ENCODE data around the gene CAMK2D. TPM values are rescaled to one million over a fixed set of nuclear protein-coding genes. Genes with fewer than 3 reads are reported as not detected.

Gene CAMK2D
- total RNA-seq, 6 donors from 2014 or later = 41.0 to 75.8 (median 51.9) TPM

- Histone ChIP-seq H3K4me3 (no peak overlapping the region), H3K27ac (no peak overlapping the region), H3K36me3 (no peaks in the 10 kb centered on the region), H3K4me1 (peaks cover 0 to 12% (median 5%) of the 10 kb centered on the region in 4 donors), H3K27me3 (no peaks in the 10 kb centered on the region), H3K9me3 (no peaks in the 10 kb centered on the region)
- ATAC-seq (ENCODE audit: low FRiP score in 2 of 2) = peak in 1 of 2 donors; percentile 56
- no peak for DNase-seq
- no peak for TF ChIP-seq POLR2A (IDR thresholded peaks at IDR 0.05)
- TF ChIP-seq EP300 (IDR thresholded peaks at IDR 0.05) = no peak
- TF ChIP-seq POLR2AphosphoS5 (IDR thresholded peaks at IDR 0.05) = no peak
- TF ChIP-seq CTCF (IDR thresholded peaks at IDR 0.05) = no peak
Measured at GRCh38 chr4:113739197-113739596, 22.3 kb downstream of the CAMK2D start.

- TF ChIP-seq EP300 (IDR thresholded peaks at IDR 0.05) (no peak), CTCF (IDR thresholded peaks at IDR 0.05) (no peak), POLR2A (IDR thresholded peaks at IDR 0.05) (no peak), POLR2AphosphoS5 (IDR thresholded peaks at IDR 0.05) (no peak)
- no peak for ATAC-seq (ENCODE audit: low FRiP score in 2 of 2)
- DNase-seq = no peak
Measured at GRCh38 chr4:113738251-113738650, 23.3 kb downstream of the CAMK2D start.

GRCh38 chr4:113733685-113734084 lies 27.9 kb downstream of the CAMK2D start:
- Histone ChIP-seq H3K36me3 (no peaks in the 10 kb centered on the region), H3K4me3 (no peak overlapping the region), H3K9me3 (no peaks in the 10 kb centered on the region), H3K27ac (no peak overlapping the region), H3K4me1 (peaks cover 0 to 6% (median 0%) of the 10 kb centered on the region in 4 donors), H3K27me3 (no peaks in the 10 kb centered on the region)
- no peak for DNase-seq
- TF ChIP-seq POLR2AphosphoS5 (IDR thresholded peaks at IDR 0.05) (no peak), POLR2A (IDR thresholded peaks at IDR 0.05) (no peak), CTCF (IDR thresholded peaks at IDR 0.05) (no peak), EP300 (IDR thresholded peaks at IDR 0.05) (no peak)
- no peak for ATAC-seq (ENCODE audit: low FRiP score in 2 of 2)

More at GRCh38 chr4:113738251-113738650, 23.3 kb downstream of the CAMK2D start:
- peaks cover 0 to 12% (median 5%) of the 10 kb centered on the region in 4 donors for H3K4me1 ChIP-seq
- H3K27me3 ChIP-seq = no peaks in the 10 kb centered on the region
- H3K9me3 ChIP-seq = no peaks in the 10 kb centered on the region
- no peak overlapping the region for H3K27ac ChIP-seq
- H3K4me3 ChIP-seq = no peak overlapping the region
- H3K36me3 ChIP-seq = no peaks in the 10 kb centered on the region

- TF ChIP-seq POLR2AphosphoS5 (IDR thresholded peaks at IDR 0.05) (no peak), EP300 (IDR thresholded peaks at IDR 0.05) (no peak)
- Histone ChIP-seq H3K27ac (no peak overlapping the region), H3K36me3 (no peaks in the 10 kb centered on the region), H3K4me3 (no peak overlapping the region), H3K4me1 (peaks cover 0 to 3% (median 0%) of the 10 kb centered on the region in 4 donors), H3K9me3 (no peaks in the 10 kb centered on the region), H3K27me3 (no peaks in the 10 kb centered on the region)
- DNase-seq (no peak), ATAC-seq (ENCODE audit: low FRiP score in 2 of 2) (no peak)
- WGBS, 2 donors = 81 to 88% methylated on average over 1 of the region's 1 CpG
Measured at GRCh38 chr4:113732967-113733527, 28.5 kb downstream of the CAMK2D start.

GRCh38 chr4:113730467-113731216 lies 30.9 kb downstream of the CAMK2D start:
- TF ChIP-seq POLR2A (IDR thresholded peaks at IDR 0.05) = no peak
- no peak for TF ChIP-seq EP300 (IDR thresholded peaks at IDR 0.05)
- no peak for TF ChIP-seq POLR2AphosphoS5 (IDR thresholded peaks at IDR 0.05)
- TF ChIP-seq CTCF (IDR thresholded peaks at IDR 0.05) = no peak
- 90 to 98% methylated on average over 2 of the region's 2 CpGs for WGBS, 2 donors
- no peak for DNase-seq
- no peaks in the 10 kb centered on the region for H3K36me3 ChIP-seq
- H3K27me3 ChIP-seq = no peaks in the 10 kb centered on the region
- H3K4me3 ChIP-seq = no peak overlapping the region
- no peak for ATAC-seq (ENCODE audit: low FRiP score in 2 of 2)
- no peaks in the 10 kb centered on the region for H3K9me3 ChIP-seq
- peaks cover 0 to 4% (median 1%) of the 10 kb centered on the region in 4 donors for H3K4me1 ChIP-seq
- H3K27ac ChIP-seq = no peak overlapping the region
